ENCODE measurements around the gene SCYGR8. TPM values are rescaled to one million over a fixed set of nuclear protein-coding genes. Genes with fewer than 3 reads are reported as not detected.

The SCYGR8 gene
- total and polyA plus RNA-seq, 10 of the 15 experiments (the other 5 are each of a cell fraction or from before 2014, with no cell fraction given): not detected

- FAIRE-seq (no peak), ATAC-seq (peak; percentile 94), DNase-seq (ENCODE audit: low read depth, low spot score) (no peak)
- intact Hi-C loops (cut with micrococcal nuclease; ENCODE audit: unreplicated experiment): loop anchor here (1.0 kb wide), 2 partner anchors 88 to 110 kb away; no protein-coding TSS in a partner anchor
- Histone ChIP-seq H3K27ac (ENCODE audit: control insufficient read depth, insufficient read depth) (no peak overlapping the region), H3K36me3 (ENCODE audit: control insufficient read depth in 2 of 2, insufficient read depth in 2 of 2, low read length in 1 of 2) (no peaks in the 10 kb centered on the region), H3K79me2 (ENCODE audit: control insufficient read depth, insufficient read depth, low read length) (no peaks in the 10 kb centered on the region), H3K9me3 (replicated peaks; ENCODE audit: control insufficient read depth, insufficient read depth, low read length) (no peaks in the 10 kb centered on the region), H3K4me1 (ENCODE audit: control insufficient read depth, insufficient read depth, low read length) (no peaks in the 10 kb centered on the region), H3K4me2 (ENCODE audit: control insufficient read depth, insufficient read depth) (no peak overlapping the region), H3K4me3 (no peak overlapping the region), H2AFZ (ENCODE audit: control insufficient read depth, low read depth, low read length) (no peak overlapping the region), H4K20me1 (ENCODE audit: control insufficient read depth, insufficient read depth) (no peaks in the 10 kb centered on the region), H3K9ac (ENCODE audit: control insufficient read depth, insufficient read depth, low read length) (no peak overlapping the region), H3K27me3 (replicated peaks in 1 of 2; ENCODE audit: control insufficient read depth in 2 of 2, insufficient read depth in 2 of 2, low read length in 1 of 2) (no peaks in the 10 kb centered on the region)
- TF ChIP-seq CEBPZ (IDR thresholded peaks at IDR 0.05; ENCODE audit: low read depth, low read length) (no peak), RUNX3 (IDR thresholded peaks at IDR 0.05; ENCODE audit: low read length) (0 out of 2 replicates have a peak, but pooled peaks have one; percentile 10), SMC3 (IDR thresholded peaks at IDR 0.05; ENCODE audit: borderline replicate concordance, low read length) (peak; percentile 46; the same call in 1 of the 2 replicates), E4F1 (IDR thresholded peaks at IDR 0.05; ENCODE audit: borderline replicate concordance, partially characterized antibody) (no peak), CTCF (IDR thresholded peaks at IDR 0.05 in 2 of 3, conservative IDR thresholded peaks at IDR 0.05 in 1 of 3; ENCODE audit: control insufficient read depth in 2 of 3, extremely low read depth in 1 of 3, insufficient read depth in 1 of 3, low read depth in 3 of 3, low read length in 3 of 3) (peak; percentile 22 to 46 (median 43); a peak in 5 of 6 replicates), RAD21 (IDR thresholded peaks at IDR 0.05; ENCODE audit: insufficient read depth, low read depth, low read length) (peak; percentile 43)
- ChIA-PET RAD21 (ENCODE audit: unreplicated experiment) (interaction anchor here (0.6 to 3.3 kb wide), 12 partner anchors 9 to 117 kb away, joined by 3 to 92 read pairs (median 4); no protein-coding TSS in a partner anchor), POLR2A (interaction anchor here (0.6 to 1.7 kb wide), 2 partner anchors 73 to 88 kb away, joined by 8 to 9 read pairs; no protein-coding TSS in a partner anchor), CTCF (interaction anchor here (0.5 to 13.3 kb wide), 35 partner anchors 8 to 536 kb away, joined by 3 to 387 read pairs (median 4); partner anchors contain the start of genes CCL20 and DAW1), SMC1A (ENCODE audit: uncharacterized antibody, unreplicated experiment) (interaction anchor here (0.7 to 7.9 kb wide), 12 partner anchors 9 to 299 kb away, joined by 3 to 133 read pairs (median 4); no protein-coding TSS in a partner anchor)
- 52% methylated on average over 15 of the region's 15 CpGs for WGBS (ENCODE audit: insufficient coverage, insufficient replicate concordance, low lambda C conversion rate, missing lambda C conversion rate)
- in situ Hi-C loops (cut with MboI): no loop called here
- no TSS peak for BruUV-seq (replicated peaks)
Measured at GRCh38 chr2:227774011-227774624, 28.4 kb downstream of the SCYGR8 start.
